GM21825 (cell line): ENCODE data around the gene HASPIN.

Source experiments
- ATAC-seq: cut with Tn5 transposase; IDR thresholded peaks from one replicate; pipeline ENCODE4 v1.9.1; 2021; ENCODE audit warnings: mild to moderate bottlenecking, moderate library complexity; ENCODE audit not compliant: unreplicated experiment

Gene HASPIN

GRCh38 chr17:3723556-3724377, at the start of gene HASPIN:
Gene HASPIN (plus strand): TSS chr17:3723903. CDS start chr17:3723936, 33 bp downstream.
- ATAC-seq: peak; percentile 79

- ATAC-seq: no peak
Observed at GRCh38 chr17:3675886-3676285, 47.8 kb upstream of the HASPIN start.

GRCh38 chr17:3678095-3678820, 45.4 kb upstream of the HASPIN start:
- ATAC-seq: no peak

GRCh38 chr17:3678821-3679530, 44.7 kb upstream of the HASPIN start:
- ATAC-seq: no peak

GRCh38 chr17:3679531-3680126, 44.1 kb upstream of the HASPIN start:
- no peak for ATAC-seq

GRCh38 chr17:3681057-3681456, 42.6 kb upstream of the HASPIN start:
- no peak for ATAC-seq

DNA sequence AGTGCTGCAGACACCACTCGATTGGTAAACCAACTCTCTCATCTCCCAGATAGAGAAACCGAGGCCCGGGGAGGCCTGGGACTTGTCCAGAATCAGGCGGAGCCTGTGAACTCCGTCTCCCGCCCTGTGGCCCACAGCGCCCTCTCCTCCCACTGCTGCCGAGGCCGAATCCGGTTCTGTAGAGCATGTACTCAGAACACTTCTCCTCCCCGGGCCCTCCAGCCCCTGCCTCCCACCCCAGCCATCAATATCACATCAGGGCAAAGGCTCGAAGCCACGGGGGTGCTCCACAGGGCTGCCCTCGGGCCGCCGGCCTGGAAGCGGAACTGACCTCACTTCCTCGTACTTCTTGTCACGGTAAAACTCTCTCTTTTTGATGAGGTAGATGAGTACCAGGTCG, 42.1 kb upstream of the HASPIN start:
- ATAC-seq: no peak

- no peak for ATAC-seq
Observed at GRCh38 chr17:3682033-3682432, 41.7 kb upstream of the HASPIN start.

GRCh38 chr17:3683054-3683511, 40.6 kb upstream of the HASPIN start:
- peak; percentile 58 for ATAC-seq

DNA sequence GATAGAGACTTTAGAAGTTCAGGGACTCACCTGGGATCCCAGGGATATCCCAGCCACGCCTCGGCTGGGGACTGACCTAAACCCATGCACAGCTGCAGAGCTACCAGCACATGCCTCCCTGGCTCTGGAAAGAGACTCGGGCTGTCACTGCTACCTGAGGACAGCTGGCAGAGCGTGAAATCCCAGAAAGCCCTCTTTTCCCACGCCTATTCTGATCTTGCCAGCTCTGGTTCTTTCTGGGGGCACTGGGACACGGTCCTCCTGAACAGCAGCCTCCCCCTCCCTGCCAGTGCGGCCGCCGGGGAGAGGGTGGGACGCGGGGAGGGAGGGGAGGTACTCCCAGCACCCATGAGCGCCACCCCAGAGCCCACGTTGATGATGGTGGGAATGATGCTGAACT, 38.5 kb upstream of the HASPIN start:
- ATAC-seq: no peak

- no peak for ATAC-seq
Observed at GRCh38 chr17:3688027-3688553, 35.6 kb upstream of the HASPIN start.

GRCh38 chr17:3688852-3689261, 34.8 kb upstream of the HASPIN start:
- no peak for ATAC-seq

DNA sequence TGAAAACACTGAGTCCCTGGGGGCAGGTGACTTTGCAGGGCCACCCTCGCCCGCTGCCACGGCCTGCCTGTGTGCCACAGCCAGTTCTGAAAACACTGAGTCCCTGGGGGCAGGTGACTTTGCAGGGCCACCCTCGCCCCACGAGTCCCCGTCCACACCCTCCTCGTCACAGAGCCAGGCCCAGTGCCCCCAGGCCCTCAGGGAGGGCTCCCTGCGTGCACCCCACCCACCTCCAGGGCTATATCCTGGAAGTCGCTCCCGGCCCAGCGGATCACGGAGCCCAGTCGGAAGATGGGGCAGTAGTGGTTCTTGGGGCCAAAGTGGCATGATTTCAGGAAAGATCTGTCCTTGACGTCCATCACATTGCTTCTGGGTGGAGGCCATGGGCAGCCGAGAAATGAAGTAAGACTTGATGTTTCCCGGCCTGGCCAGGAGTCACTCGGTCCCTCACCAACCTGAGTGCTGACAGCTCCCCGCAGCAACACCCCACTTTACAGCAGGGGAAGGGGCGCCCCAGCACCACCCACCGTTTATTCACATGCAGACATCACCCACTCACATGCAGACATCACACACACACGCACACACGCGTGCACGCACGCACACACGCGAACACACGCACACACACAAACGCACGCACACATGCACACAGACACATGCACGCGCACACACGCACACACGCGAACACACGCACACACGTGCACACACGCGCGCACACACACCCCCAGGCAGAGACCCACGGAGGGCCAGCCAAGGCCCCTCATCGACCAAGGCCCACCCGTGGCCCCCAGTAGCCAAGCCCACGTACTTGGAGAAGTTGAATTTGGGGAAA, 34.2 kb upstream of the HASPIN start:
- no peak for ATAC-seq

DNA sequence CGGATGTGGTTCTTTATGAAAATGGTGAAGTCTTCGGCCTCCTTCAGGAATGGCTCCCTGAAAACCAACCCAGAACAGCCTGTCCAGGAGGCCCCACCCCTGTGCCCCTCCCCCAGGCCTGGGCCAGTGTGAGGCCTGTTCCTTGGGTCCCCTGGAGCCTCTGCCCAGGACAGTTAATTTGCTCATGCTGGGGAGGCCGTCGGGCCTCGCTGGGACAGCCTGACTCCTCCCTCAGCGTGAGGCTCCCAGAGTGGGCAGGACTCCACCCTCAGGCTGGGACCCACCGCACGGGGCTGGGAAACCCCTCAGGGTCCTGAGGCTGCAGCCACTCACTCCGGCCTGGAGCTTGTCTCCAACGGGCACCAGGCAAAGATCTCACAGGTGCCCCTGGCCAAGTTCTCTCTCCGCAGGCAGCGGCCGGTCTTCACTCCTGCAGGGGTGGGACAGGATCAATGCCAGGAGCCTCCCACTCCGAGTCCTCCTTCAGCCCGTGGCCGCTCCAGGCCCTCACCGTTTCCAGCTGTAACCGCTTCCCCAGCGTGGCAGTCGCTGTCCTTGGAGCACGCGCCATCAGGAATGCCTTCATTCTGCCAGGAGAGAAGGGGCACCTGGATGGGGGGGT, 33.5 kb upstream of the HASPIN start:
- no peak for ATAC-seq

GRCh38 chr17:3691617-3692067, 32.1 kb upstream of the HASPIN start:
- no peak for ATAC-seq

DNA sequence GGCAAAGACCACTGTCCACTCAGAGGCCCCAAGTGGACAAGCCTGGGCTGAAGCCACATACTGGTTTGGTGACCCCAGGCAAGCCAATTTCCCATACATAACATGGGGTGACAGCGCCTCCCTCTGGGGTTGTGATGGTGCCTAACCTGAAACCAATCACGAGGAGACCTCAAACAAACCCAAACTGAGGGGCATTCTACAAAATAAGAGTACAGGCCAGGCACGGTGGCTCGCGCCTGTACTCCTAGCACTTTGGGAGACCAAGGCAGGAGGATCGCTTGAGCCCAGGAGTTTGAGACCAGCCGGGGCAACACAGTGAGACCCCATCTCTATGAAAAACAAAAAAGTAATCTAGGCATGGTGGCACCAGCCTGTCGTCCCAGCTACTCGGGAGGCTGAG, 31.4 kb upstream of the HASPIN start:
- no peak for ATAC-seq

GRCh38 chr17:3693141-3693540, 30.6 kb upstream of the HASPIN start:
- ATAC-seq: no peak

GRCh38 chr17:3693829-3694231, 29.9 kb upstream of the HASPIN start:
- ATAC-seq: peak; percentile 52

DNA sequence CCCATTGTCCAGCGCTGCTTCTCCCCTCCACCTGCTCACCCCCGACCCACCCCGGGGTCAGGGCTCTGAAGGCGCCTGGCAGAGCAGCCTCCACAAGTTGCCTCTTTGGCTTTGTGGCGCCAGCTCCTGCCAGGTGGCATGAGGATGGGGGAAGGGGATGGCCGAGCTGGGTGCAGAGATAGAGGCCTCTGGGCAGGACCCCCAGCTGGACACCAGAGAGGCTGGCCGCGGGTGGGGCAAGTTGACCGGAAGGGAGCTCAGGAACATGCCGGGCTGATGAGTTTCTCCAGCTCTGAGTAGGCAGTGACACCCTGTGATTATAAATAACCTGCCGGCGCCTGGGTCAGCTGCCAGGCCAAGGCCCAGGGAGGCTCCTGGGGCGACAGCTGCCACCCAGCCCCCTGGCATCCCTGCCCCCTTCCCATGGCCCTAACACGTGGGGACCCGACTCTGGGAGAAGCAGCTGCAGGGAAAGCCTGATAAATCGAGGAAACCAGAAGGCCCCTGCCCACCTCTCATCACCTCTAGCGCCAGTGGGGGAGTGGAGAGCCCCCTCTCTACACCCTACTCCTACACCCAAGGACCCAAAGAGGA, 28.5 kb upstream of the HASPIN start:
- no peak for ATAC-seq
